Measurements from ENCODE around the gene PRR3. TPM values are rescaled to one million over a fixed set of nuclear protein-coding genes. Genes with fewer than 3 reads are reported as not detected.

Gene PRR3
- total and polyA plus RNA-seq, 9 of the 15 experiments (the other 6 are each of a cell fraction or from before 2014, with no cell fraction given) = 23.5 to 59.6 (median 28.8) TPM

- TF ChIP-seq KLF16 (IDR thresholded peaks at IDR 0.05) (peak; percentile 88), PTRF (tag; IDR thresholded peaks at IDR 0.05) (no peak), HCFC1 (IDR thresholded peaks at IDR 0.05; ENCODE audit: low read depth, low read length) (peak; percentile 63; the same call in 1 of the 2 replicates), HDAC2 (IDR thresholded peaks at IDR 0.05) (peak; percentile 91), ZNF224 (CRISPR knock-in tag; IDR thresholded peaks at IDR 0.05) (no peak), ZNF830 (CRISPR knock-in tag; IDR thresholded peaks at IDR 0.05) (no peak), BRD4 (IDR thresholded peaks at IDR 0.05) (peak; percentile 62; the same call in 1 of the 2 replicates), POLR2A (conservative IDR thresholded peaks at IDR 0.05) (peak; percentile 8), NFE2 (IDR thresholded peaks at IDR 0.05; ENCODE audit: low read depth) (0 out of 2 replicates have a peak, but pooled peaks have one; percentile 35), FIP1L1 (IDR thresholded peaks at IDR 0.05; ENCODE audit: low read depth, low read length, poor library complexity, severe bottlenecking) (peak; percentile 95), GATAD2A (IDR thresholded peaks at IDR 0.05) (peak; percentile 5; the same call in 1 of the 2 replicates), HDAC1 (IDR thresholded peaks at IDR 0.05) (peak in 1 of 2 experiments; percentile 90; a peak in 2 of 4 replicates), E2F8 (IDR thresholded peaks at IDR 0.05; ENCODE audit: low read depth, partially characterized antibody) (peak; percentile 79), CREB1 (IDR thresholded peaks at IDR 0.05) (peak; percentile 94), CREB1 (CRISPR knock-in tag; IDR thresholded peaks at IDR 0.05) (peak; percentile 96), EZH2 (IDR thresholded peaks at IDR 0.05; ENCODE audit: borderline replicate concordance, low read depth, low read length) (no peak), FOXP1 (CRISPR knock-in tag; IDR thresholded peaks at IDR 0.05) (peak; percentile 14; the same call in 1 of the 2 replicates), SMAD4 (CRISPR knock-in tag; conservative IDR thresholded peaks at IDR 0.05) (peak; percentile 54; the same call in 1 of the 2 replicates), E2F6 (IDR thresholded peaks at IDR 0.05; ENCODE audit: borderline replicate concordance in 1 of 2, extremely low read depth in 1 of 2, insufficient read depth in 1 of 2, insufficient read length in 1 of 2, low read depth in 1 of 2, low read length in 1 of 2, poor library complexity in 1 of 2, severe bottlenecking in 1 of 2) (peak; percentile 56 to 80), ETV6 (IDR thresholded peaks at IDR 0.05; ENCODE audit: borderline replicate concordance in 1 of 2, low read depth in 2 of 2, low read length in 1 of 2) (peak in 1 of 2 experiments; percentile 36; a peak in 1 of 4 replicates), ETV6 (CRISPR knock-in tag; IDR thresholded peaks at IDR 0.05; ENCODE audit: borderline replicate concordance) (no peak), JUND (IDR thresholded peaks at IDR 0.05; ENCODE audit: borderline replicate concordance, low read depth, low read length) (peak; percentile 97), JUND (tag; IDR thresholded peaks at IDR 0.05; ENCODE audit: borderline replicate concordance, low read depth, low read length) (peak; percentile 58; the same call in 1 of the 3 replicates), POLR2G (IDR thresholded peaks at IDR 0.05; ENCODE audit: low read depth, low read length) (peak; percentile 91)
- TF ChIP-seq, protein P1, sequence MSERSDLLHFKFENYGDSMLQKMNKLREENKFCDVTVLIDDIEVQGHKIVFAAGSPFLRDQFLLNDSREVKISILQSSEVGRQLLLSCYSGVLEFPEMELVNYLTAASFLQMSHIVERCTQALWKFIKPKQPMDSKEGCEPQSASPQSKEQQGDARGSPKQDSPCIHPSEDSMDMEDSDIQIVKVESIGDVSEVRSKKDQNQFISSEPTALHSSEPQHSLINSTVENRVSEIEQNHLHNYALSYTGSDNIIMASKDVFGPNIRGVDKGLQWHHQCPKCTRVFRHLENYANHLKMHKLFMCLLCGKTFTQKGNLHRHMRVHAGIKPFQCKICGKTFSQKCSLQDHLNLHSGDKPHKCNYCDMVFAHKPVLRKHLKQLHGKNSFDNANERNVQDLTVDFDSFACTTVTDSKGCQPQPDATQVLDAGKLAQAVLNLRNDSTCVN (CRISPR knock-in tag; IDR thresholded peaks at IDR 0.05) = no peak; the same call in 1 of the 2 replicates
Observed at GRCh38 chr6:30556066-30556905, 809 bp upstream of the PRR3 start, which contains the start of gene GNL1 (continued).
